ENCODE measurements around the gene EHMT1. TPM values are rescaled to one million over a fixed set of nuclear protein-coding genes. Genes with fewer than 3 reads are reported as not detected.

EHMT1 gene
- total and polyA plus RNA-seq, 9 of the 15 experiments (the other 6 are each of a cell fraction or from before 2014, with no cell fraction given) = 2.2 to 76.0 (median 36.4) TPM

- no peak for TF ChIP-seq CREB5 (CRISPR knock-in tag; IDR thresholded peaks at IDR 0.05)
- TF ChIP-seq CREM (IDR thresholded peaks at IDR 0.05; ENCODE audit: low read depth) = no peak
- TF ChIP-seq ARID1B (IDR thresholded peaks at IDR 0.05) = no peak
- no peak for TF ChIP-seq ZNF695 (CRISPR knock-in tag; IDR thresholded peaks at IDR 0.05)
- peak; percentile 82 for TF ChIP-seq FOSL1 (tag; conservative IDR thresholded peaks at IDR 0.05)
- no peak for TF ChIP-seq ATF7 (IDR thresholded peaks at IDR 0.05)
- TF ChIP-seq RBM39 (optimal IDR thresholded peaks at IDR 0.05; ENCODE audit: low read depth, low read length) = no peak
- TF ChIP-seq ZBTB8A (IDR thresholded peaks at IDR 0.05; ENCODE audit: partially characterized antibody) = no peak
- no peak for TF ChIP-seq IRF2 (CRISPR knock-in tag; IDR thresholded peaks at IDR 0.05)
- TF ChIP-seq, protein P1, sequence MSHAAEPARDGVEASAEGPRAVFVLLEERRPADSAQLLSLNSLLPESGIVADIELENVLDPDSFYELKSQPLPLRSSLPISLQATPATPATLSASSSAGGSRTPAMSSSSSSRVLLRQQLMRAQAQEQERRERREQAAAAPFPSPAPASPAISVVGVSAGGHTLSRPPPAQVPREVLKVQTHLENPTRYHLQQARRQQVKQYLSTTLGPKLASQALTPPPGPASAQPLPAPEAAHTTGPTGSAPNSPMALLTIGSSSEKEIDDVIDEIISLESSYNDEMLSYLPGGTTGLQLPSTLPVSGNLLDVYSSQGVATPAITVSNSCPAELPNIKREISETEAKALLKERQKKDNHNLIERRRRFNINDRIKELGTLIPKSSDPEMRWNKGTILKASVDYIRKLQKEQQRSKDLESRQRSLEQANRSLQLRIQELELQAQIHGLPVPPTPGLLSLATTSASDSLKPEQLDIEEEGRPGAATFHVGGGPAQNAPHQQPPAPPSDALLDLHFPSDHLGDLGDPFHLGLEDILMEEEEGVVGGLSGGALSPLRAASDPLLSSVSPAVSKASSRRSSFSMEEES (CRISPR knock-in tag; IDR thresholded peaks at IDR 0.05) = peak; percentile 39; the same call in 1 of the 2 replicates
- TF ChIP-seq, protein P2, sequence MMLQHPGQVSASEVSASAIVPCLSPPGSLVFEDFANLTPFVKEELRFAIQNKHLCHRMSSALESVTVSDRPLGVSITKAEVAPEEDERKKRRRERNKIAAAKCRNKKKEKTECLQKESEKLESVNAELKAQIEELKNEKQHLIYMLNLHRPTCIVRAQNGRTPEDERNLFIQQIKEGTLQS (IDR thresholded peaks at IDR 0.05) = peak; percentile 83
- TF ChIP-seq, protein P2 (CRISPR knock-in tag; conservative IDR thresholded peaks at IDR 0.05) = no peak
- no peak for TF ChIP-seq CBX3 (IDR thresholded peaks at IDR 0.05; ENCODE audit: borderline replicate concordance in 1 of 2, low read length in 2 of 2)
- TF ChIP-seq MXD1 (CRISPR knock-in tag; IDR thresholded peaks at IDR 0.05; ENCODE audit: borderline replicate concordance, poor library complexity, severe bottlenecking) = no peak
- TF ChIP-seq SP1 (CRISPR knock-in tag; IDR thresholded peaks at IDR 0.05) = no peak
- TF ChIP-seq, protein P3, sequence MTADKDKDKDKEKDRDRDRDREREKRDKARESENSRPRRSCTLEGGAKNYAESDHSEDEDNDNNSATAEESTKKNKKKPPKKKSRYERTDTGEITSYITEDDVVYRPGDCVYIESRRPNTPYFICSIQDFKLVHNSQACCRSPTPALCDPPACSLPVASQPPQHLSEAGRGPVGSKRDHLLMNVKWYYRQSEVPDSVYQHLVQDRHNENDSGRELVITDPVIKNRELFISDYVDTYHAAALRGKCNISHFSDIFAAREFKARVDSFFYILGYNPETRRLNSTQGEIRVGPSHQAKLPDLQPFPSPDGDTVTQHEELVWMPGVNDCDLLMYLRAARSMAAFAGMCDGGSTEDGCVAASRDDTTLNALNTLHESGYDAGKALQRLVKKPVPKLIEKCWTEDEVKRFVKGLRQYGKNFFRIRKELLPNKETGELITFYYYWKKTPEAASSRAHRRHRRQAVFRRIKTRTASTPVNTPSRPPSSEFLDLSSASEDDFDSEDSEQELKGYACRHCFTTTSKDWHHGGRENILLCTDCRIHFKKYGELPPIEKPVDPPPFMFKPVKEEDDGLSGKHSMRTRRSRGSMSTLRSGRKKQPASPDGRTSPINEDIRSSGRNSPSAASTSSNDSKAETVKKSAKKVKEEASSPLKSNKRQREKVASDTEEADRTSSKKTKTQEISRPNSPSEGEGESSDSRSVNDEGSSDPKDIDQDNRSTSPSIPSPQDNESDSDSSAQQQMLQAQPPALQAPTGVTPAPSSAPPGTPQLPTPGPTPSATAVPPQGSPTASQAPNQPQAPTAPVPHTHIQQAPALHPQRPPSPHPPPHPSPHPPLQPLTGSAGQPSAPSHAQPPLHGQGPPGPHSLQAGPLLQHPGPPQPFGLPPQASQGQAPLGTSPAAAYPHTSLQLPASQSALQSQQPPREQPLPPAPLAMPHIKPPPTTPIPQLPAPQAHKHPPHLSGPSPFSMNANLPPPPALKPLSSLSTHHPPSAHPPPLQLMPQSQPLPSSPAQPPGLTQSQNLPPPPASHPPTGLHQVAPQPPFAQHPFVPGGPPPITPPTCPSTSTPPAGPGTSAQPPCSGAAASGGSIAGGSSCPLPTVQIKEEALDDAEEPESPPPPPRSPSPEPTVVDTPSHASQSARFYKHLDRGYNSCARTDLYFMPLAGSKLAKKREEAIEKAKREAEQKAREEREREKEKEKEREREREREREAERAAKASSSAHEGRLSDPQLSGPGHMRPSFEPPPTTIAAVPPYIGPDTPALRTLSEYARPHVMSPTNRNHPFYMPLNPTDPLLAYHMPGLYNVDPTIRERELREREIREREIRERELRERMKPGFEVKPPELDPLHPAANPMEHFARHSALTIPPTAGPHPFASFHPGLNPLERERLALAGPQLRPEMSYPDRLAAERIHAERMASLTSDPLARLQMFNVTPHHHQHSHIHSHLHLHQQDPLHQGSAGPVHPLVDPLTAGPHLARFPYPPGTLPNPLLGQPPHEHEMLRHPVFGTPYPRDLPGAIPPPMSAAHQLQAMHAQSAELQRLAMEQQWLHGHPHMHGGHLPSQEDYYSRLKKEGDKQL (CRISPR knock-in tag; IDR thresholded peaks at IDR 0.05; ENCODE audit: borderline replicate concordance) = no peak
- TF ChIP-seq ZNF146 (CRISPR knock-in tag; IDR thresholded peaks at IDR 0.05; ENCODE audit: unreplicated experiment) = no peak
Measured at GRCh38 chr9:137611623-137612609, 6.9 kb upstream of the EHMT1 start (continued).
